GM21360 (cell line): ENCODE results near the gene EXT2.

Source experiments
- ATAC-seq: cut with Tn5 transposase; IDR thresholded peaks from one replicate; pipeline ENCODE4 v1.9.1; 2021; ENCODE audit warnings: mild to moderate bottlenecking, moderate library complexity; ENCODE audit not compliant: unreplicated experiment

Gene EXT2

GRCh38 chr11:44263738-44264437, 168.4 kb downstream of the EXT2 start:
- no peak for ATAC-seq

GRCh38 chr11:44264438-44264749, 168.9 kb downstream of the EXT2 start:
- ATAC-seq: no peak

GRCh38 chr11:44264761-44265160, 169.3 kb downstream of the EXT2 start:
- ATAC-seq: no peak

- no peak for ATAC-seq
Measured at GRCh38 chr11:44266056-44266780, 170.7 kb downstream of the EXT2 start.

GRCh38 chr11:44267006-44267749, 171.7 kb downstream of the EXT2 start:
- no peak for ATAC-seq

GRCh38 chr11:44267750-44268613, 172.5 kb downstream of the EXT2 start:
- ATAC-seq: no peak

DNA sequence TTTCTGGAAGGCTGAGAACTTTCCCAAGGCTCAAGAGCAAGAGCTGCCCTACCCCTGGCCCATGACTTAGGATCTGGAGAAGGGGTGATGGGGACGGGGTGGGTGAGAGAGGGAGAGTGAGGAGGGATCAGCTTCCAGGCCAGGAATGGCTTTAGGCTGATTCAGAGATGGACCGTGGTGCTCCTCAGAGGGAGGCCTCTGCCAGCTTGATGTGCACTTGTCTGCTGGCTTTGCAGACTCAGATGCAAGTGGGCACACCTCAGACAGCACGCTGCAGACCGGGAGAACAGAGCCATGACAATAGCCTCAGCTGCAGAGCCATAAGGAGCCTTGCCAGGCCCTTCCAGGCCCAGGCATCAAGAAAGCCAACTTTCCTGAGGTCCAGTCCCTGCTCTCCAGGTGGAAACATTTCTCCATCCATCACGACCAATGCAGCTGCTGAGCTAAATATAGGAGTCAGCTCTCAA, 173.2 kb downstream of the EXT2 start:
- ATAC-seq: no peak

- ATAC-seq: no peak
Measured at GRCh38 chr11:44269369-44270351, 174.2 kb downstream of the EXT2 start.

GRCh38 chr11:44270403-44271273, 175.2 kb downstream of the EXT2 start:
- no peak for ATAC-seq

DNA sequence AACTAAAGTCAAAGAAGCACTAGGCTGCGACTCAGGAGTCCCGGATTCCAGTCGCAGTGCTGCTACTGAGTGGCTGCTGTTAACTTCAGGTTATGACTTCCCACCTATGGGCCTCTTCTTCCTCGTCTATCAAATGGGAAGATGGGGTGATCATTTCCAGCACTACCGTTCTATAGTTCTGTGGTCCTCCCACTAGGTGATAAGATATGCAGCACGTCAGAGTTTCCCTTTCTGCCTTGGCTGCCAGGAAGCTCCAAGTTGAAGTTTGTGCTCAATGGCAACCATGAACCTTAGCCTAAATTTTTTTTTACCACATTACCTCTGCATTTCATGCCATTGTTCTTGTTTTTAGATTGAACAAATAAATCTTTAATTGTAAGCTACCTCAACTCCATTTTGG, 175.8 kb downstream of the EXT2 start:
- no peak for ATAC-seq

DNA sequence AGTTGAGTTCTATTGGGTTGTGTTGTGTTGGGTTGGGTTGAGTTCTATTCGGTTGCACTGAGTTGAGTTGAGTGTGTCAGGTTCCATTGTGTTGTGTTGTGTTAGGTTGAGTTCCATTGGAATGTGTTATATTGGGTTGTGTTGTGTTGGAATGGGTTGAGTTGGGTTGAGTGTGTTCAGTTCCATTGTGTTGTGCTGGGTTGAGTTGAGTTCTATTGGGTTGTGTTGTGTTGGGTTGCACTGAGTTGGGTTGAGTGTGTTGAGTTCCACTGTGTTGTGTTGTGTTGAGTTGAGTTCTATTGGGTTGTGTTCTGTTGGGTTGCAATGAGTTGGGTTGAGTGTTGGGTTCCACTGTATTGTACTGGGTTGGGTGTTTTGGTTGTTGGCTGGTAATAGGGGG, 178.9 kb downstream of the EXT2 start:
- ATAC-seq: no peak

- no peak for ATAC-seq
Measured at GRCh38 chr11:44275241-44275640, 179.8 kb downstream of the EXT2 start.

DNA sequence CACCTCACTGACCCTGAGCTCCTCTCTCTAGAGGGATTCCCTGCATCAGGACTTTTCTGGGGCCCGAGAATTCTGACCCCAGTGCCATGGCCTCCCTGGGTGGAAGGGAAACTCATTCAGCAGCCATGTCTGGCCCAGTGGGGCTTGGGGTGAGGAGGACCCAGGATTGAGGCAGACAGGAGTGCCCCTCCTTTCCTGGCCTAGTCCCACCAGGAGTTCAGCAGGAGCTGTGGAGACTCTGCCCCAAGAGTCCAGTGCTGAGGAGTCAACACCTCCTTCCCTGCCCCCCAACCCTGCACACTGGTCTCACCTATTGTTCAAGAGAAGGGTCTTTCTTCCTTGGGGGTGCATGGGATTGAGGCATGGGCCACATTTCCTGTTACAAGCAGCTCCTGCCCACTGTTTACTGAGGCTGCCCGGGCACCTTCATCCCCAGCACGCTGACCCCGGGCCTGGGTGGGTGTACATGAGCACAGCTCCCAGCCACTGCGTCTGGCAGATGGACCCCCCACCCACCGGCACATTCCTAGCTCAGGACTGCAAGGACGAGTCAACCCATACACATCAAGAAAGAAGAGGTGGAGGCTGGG, 180.6 kb downstream of the EXT2 start:
- no peak for ATAC-seq

GRCh38 chr11:44277196-44278090, 182.0 kb downstream of the EXT2 start:
- no peak for ATAC-seq

DNA sequence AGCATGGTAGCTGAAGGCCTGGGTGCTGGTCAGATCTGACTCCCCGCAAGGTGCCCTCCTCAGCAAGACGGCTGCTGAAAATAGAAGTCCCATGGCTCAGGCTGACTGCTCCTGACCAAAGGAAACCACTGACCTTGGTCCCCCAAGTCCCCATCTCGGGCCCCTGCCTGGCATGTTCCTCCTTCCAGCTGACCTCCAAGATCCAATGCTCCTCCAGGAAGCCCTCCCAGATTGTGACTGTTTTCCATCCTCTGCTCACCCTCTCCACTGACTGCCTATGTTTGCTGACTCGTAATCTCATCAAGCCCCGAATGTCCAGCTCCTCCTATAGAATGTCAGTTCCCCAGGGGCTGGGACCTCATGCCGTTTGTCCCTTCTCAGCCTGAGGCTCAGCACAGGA, 184.0 kb downstream of the EXT2 start:
- no peak for ATAC-seq

DNA sequence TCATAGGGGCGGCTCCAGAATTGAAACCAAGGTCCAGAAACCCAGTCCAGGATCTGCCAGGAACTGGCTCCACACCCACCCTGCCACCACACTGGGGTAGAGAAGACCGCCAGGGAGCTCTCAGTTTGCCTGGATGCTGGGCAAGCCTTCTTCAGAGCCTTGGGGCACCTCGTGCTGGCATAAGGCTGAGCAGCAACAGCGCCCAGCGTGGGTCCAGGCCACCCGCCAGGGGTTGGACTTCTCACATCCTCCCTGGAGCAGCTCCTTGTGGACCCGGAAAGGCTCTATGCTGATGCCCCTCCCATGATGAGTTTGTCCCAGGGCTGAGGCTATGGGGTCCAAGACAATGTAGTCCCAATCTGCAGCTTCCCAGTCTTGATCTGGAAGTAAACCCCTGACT, 184.8 kb downstream of the EXT2 start:
- no peak for ATAC-seq

GRCh38 chr11:44281151-44281550, 185.7 kb downstream of the EXT2 start:
- ATAC-seq: no peak
